HCEC 1CT (cell line): Measurements from ENCODE around the gene MBNL1.

ENCODE experiments used
- DNase-seq: peaks from one replicate; pipeline ENCODE4 v3.0.0-alpha.2; 2017

Gene MBNL1

DNA sequence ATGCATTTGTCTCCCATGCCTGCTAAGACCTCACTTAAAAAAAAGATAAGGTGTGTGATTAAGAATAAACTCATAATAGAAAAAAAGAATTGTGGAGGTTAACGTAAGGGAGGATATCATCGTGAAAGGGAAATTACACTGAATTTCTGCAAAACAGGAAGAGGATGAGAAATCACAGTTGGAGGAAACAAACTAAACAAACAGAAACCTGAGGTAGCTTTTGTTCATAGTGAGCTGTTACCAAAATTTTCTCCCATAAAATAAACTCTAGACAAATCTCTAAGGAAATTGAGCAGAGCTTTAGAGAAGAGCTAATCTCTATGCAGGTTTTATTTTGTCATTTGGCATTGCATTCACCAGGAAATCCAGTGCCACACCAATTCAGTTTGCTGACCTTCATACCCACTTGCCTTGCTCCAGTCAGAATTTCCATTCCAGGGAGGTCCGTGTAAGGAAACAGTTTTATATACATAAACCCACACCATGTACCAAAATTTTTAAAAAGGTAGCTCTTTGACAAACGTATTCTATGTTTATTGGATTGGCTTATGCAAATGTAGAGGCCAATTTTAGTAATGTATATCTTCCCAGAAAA is 231.2 kb downstream of the MBNL1 start:
- DNase-seq: no peak

DNA sequence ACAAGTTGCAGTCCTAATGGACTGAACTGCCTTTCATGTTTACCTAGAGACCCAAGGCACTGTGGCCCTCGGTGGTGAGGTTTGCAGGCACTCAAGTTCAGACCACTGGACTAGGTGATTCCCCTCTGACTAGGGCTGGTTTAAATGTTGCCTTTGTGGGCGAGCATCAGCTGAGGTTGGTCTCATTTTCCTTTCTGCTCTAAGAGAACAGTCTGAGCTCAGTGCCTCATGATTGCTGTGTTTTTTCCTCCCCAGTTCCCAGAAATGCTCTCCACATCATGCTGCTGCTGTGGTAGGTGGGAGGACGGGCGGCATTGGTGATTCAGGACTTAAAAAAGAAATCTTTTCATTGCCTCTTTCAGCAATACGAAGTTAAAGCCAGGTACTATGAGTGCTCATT is 237.2 kb downstream of the MBNL1 start:
- DNase-seq: no peak

GRCh38 chr3:152508705-152509104 is 240.0 kb downstream of the MBNL1 start:
- peak; percentile 17 for DNase-seq

DNA sequence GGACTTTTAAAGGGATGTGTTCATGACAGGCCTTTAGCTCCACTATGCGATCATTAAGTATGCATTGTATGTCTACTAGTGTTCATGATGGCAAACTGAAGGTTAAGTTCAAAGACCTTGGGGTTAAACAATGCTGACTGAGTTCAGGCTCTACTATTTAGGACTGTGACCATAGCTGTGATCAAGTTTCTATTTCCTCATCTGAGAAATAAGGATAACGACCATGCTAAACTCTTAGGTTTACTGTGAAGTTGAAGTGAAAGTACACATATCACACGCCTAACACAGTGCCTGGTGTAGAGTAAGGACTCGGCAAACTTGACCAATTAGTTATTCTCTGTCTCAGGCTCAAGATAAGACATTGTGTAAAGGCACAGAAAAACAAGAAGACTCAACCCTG is 243.2 kb downstream of the MBNL1 start:
- DNase-seq: no peak

DNA sequence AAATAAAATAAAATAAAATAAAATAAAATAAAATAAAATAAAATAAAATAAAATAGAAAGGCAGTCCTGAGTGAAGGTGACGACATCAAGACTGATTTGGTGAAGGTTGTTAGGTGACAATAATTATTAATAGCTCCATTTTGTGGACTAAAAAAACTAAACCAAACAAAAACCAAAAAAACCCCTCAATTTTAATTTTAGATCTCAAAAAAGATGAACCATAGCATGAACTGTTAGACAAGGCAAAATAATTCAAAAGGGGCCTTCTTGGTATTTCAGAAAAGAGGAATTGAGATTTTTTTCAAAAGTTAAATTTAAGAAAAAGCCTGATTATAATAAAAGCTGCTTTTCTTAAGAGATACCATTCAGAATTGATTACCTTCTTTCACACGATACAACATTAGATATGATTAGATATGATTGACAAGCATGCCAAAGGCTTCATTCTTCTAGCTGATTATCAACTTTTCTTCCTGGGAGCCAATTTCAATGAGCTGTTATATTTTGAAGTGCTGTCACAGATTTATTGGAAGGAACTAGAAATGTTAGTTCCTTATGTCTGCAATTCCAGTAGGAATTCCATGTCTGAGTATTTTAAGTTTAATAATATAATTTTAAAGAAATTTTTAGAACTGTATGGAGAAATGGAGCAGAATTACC is 244.7 kb downstream of the MBNL1 start:
- DNase-seq: no peak
